HG03457 (cell line): ENCODE results near the gene DMKN.

Experiments
- ATAC-seq: cut with Tn5 transposase; IDR thresholded peaks from one replicate; pipeline ENCODE4 v1.9.1; 2021; ENCODE audit warnings: moderate number of reproducible peaks; ENCODE audit not compliant: unreplicated experiment

Gene DMKN

GRCh38 chr19:35528218-35529038 is 15.0 kb upstream of the DMKN start, which contains the start of gene SBSN:
SBSN (minus strand) TSS chr19:35528311; CDS start chr19:35528281, 30 bp downstream.
- ATAC-seq = no peak

GRCh38 chr19:35525873-35526272 is 12.4 kb upstream of the DMKN start:
- ATAC-seq = no peak

GRCh38 chr19:35524181-35524837 is 10.9 kb upstream of the DMKN start:
- no peak for ATAC-seq

GRCh38 chr19:35522745-35523327 is 9.4 kb upstream of the DMKN start:
- ATAC-seq = no peak

- no peak for ATAC-seq
These were observed 7.8 kb upstream of the DMKN start for GRCh38 chr19:35521124-35521743.

- ATAC-seq = no peak
These were observed 5.8 kb upstream of the DMKN start for GRCh38 chr19:35519291-35519690.

- no peak for ATAC-seq
These were observed 4.9 kb upstream of the DMKN start for GRCh38 chr19:35518313-35518712.

- no peak for ATAC-seq
These were observed 3.9 kb upstream of the DMKN start for GRCh38 chr19:35517342-35517741.

GRCh38 chr19:35516310-35516709 is 2.9 kb upstream of the DMKN start:
- no peak for ATAC-seq

- no peak for ATAC-seq
These were observed 897 bp upstream of the DMKN start for GRCh38 chr19:35514282-35514809.

GRCh38 chr19:35512831-35513627 is 420 bp downstream of the DMKN start:
- no peak for ATAC-seq

GRCh38 chr19:35511337-35511736 is 2.1 kb downstream of the DMKN start:
- ATAC-seq = no peak

- no peak for ATAC-seq
These were observed 2.9 kb downstream of the DMKN start for GRCh38 chr19:35510626-35510964.

GRCh38 chr19:35509861-35510625 is 3.4 kb downstream of the DMKN start:
- no peak for ATAC-seq

GRCh38 chr19:35509018-35509652 is 4.3 kb downstream of the DMKN start:
- ATAC-seq = no peak

GRCh38 chr19:35508129-35508528 is 5.3 kb downstream of the DMKN start:
- ATAC-seq = no peak

GRCh38 chr19:35507561-35507960 is 5.9 kb downstream of the DMKN start:
- no peak for ATAC-seq

- ATAC-seq = no peak
These were observed 7.4 kb downstream of the DMKN start for GRCh38 chr19:35506011-35506410.

- ATAC-seq = no peak
These were observed 10.7 kb downstream of the DMKN start for GRCh38 chr19:35502751-35503150.
